ENCODE results near the gene NKX6-2.
"Not testable (repeated sequence)": the region's sequence is repeated elsewhere in the genome, so short reads cannot be mapped to it uniquely, and the experiment has no call there.

Gene NKX6-2

GRCh38 chr10:132752378-132752777 lies 33.6 kb downstream of the NKX6-2 start:
- DNase-seq: no peak

- DNase-seq: no peak
Measured at GRCh38 chr10:132750936-132751335, 35.0 kb downstream of the NKX6-2 start.

GRCh38 chr10:132749371-132749795 lies 36.6 kb downstream of the NKX6-2 start:
- peak in 1 of 2 experiments; percentile 13 for DNase-seq

DNA sequence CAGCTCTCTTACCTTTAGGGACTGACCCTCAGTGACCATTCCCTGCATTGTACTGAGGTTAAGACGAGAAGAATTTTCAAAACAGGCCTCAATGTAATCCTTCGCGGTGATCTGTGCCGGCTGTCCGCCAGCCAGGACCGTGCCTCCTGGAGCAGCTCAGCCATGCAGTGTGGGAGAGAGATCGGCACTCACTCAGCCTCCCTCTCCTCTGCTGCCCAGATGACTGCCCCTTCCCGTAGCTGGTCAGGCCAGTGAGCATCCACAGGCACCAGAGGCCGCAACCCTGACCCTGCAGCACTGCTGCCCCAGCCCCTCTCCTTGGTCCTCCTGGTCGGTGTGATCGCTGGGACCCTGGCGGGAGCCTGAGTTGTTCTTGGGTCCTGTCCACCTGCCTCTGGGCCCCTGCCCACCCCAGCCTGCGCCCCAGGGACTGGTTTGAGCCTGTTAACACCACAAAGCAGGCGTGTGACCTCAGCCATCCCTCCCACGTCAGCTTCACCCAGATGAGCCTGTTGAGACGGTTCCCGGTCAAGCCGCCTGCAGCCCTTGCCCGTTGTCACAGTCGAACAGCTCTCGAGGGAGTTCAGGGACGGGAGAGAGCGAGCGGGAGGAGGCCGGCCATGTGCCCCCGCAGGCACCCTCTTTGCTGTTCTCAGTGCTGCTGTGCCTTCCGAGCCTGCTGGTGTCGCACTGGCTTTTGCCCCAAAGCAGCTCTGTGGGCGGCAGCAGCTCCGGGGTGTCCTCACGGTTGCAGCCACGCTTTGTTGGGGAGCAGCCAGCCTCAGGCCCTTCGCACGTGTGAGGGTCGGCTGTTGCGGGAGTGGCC lies 37.2 kb downstream of the NKX6-2 start:
- no peak for DNase-seq

DNA sequence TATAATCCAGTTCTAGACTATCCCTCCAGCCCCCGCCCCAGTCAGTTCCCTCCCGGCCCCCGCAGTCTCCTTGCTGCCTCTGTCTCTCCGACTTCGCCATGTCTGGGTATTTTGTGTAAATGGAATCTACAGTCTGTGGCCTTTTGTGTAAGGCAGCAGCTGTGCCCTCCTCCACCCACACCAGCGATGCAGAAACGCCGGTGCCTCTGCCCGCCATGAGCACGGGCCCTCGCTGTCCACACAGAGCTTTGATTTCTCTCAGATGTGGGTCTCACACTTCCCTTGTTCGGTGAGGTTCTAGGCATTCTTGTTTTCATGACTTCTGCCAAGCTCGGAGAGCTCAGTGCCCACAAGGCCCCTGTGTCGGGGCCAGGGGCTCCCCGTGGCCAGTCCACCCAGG lies 37.8 kb downstream of the NKX6-2 start:
- no peak for DNase-seq

DNA sequence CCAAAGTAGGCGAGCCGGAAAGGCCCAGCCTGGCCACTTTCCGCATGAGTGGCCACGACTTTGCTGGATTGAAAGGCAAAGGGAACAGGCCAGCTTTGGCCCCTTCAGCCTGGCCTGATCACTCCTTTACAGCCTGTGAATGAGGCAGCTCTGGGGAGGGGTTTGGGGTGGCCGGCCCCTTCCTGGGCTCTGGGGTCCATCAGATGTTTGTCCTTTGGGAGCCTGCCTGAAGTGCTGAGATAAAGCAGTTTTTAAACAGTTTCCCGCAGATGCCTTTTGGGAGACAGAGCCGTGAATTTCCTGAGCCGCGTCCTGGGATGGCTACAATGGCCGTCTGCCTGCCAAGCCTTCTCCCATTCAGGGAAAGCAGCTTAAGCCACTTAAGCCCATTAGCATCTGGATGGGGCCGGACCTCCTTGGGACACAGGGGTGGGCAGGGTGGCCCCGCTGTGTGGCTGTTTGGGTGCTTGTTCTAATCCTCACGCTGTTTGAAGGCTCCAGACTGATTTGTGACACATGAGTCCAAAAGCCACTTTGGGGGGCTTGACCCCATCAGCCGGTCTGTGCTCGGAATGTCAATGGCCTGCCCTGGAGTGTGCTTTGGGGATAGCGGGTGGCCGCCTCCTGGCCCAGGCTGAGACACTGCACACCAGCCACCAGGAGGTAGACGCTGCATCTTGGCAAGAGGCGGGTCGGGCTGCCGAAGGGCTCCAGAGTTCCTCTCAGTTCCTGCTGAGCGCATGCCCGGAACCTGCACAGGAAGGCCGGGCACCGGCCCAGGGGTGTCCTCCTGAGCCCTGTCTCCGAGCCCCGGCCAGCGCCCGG lies 38.9 kb downstream of the NKX6-2 start:
- DNase-seq: no peak

DNA sequence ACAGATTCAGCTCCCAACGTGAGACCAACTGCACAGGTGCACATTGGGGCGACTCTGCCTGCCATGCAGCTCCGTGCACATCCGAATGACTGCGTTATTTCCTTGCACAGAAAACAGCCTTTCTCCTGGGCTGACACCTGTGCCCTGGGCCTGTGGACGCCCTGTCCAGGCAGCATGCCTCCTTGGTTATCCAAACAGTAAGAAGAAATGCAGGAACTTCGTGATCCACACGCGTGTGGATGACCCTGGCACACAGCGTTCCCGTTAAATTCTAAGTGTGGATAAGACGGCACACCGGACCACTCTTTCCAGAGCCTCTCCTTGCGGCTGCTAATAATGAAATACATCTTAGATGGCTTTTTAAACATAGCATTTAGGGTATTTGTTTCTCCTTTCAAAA lies 39.6 kb downstream of the NKX6-2 start:
- DNase-seq: no peak

GRCh38 chr10:132745971-132746370 lies 40.0 kb downstream of the NKX6-2 start:
- no peak for DNase-seq

DNA sequence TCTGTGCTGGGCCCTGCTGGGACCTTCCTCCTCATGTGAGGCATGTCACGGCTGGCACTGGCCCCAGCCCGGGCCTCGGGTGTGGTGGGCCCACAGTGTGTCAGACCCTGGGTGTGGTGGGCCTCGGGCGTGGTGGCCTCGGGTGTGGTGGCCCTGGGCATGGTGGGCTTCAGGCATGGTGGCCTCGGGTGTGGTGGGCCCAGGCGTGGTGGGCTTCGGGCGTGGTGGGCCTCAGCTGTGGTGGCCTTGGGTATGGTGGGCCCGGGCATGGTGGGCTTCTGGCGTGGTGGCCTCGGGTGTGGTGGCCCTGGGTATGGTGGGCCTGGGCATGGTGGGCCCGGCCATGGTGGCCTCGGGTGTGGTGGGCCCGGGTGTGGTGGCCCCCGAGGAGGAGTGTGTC lies 40.4 kb downstream of the NKX6-2 start:
- no peak for DNase-seq

DNA sequence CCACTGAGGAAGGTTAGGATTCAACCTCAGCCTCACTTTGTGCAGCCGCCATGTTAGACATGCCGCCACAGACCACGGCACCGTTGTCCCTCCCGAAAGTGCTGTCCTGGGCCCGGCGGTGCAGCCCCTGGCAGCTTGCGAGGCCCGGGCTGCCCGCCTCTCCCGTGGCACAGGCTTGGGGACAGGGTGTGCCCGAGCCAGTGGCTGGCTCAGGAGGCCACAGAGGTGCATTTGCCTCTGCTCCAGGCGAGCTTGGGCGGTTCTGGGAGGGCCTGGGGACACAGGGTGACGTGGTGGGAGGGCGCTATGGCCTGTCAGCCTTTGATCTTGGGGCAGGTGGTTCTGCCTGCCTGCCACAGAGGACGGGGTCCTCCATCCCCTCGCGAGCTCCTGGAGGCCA lies 41.1 kb downstream of the NKX6-2 start:
- no peak for DNase-seq

DNA sequence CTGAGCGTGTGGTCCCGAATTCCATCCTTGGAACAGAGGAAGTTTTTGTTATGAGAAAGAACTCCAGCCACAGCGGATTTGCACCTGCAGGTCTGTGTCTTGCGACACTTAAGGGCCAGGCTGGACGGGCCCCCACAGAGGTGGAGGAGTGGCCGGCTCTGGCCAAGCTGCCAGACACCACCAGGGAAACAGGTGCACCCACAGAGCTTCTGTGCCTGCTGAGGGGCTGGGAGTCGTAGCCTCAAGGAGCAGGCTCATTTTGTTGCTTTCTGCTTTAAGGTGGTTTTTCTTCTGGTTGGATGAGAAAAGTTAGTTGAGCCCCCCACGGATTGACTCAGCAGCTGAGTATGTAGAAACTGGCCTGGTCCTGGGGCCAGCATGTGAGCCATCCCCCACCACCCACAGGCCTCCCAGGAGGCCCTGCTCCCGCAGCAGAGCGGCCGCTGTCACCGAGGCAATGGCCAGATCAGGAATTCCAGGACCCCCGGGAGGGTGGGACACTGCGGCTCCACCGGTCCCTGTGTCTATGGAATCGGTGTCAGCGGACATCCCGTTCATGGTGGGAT lies 41.9 kb downstream of the NKX6-2 start:
- DNase-seq: no peak

DNA sequence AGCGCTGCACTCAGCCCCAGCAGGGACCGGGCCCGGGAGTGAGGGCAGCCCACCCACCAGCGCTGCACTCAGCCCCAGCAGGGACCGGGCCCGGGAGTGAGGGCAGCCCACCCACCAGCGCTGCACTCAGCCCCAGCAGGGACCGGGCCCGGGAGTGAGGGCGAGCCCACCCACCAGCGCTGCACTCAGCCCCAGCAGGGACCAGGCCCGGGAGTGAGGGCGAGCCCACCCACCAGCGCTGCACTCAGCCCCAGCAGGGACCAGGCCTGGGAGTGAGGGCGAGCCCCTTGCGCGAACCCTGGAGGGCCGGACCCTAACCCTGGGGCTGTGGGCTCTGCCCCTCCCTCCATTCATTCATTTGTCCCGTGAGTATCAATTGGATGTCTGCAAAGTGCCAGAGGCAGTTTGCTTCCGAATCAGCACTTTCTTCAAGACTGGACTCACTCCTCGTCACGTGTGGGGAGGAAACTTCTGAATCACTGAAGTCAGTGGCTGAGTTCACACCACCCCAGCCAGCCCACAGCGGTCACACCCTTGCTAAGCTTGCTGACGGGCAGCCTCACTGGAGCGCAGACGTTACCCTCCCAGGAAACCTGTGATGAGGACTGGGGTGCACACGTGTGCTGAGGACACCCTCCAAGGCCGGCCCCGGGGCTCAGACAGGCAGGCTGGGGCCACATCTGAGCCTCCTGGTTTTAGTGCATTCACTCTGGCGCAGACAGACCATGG lies 42.6 kb downstream of the NKX6-2 start:
- not testable (repeated sequence) for DNase-seq

GRCh38 chr10:132742837-132743194 lies 43.1 kb downstream of the NKX6-2 start:
- DNase-seq: no peak

DNA sequence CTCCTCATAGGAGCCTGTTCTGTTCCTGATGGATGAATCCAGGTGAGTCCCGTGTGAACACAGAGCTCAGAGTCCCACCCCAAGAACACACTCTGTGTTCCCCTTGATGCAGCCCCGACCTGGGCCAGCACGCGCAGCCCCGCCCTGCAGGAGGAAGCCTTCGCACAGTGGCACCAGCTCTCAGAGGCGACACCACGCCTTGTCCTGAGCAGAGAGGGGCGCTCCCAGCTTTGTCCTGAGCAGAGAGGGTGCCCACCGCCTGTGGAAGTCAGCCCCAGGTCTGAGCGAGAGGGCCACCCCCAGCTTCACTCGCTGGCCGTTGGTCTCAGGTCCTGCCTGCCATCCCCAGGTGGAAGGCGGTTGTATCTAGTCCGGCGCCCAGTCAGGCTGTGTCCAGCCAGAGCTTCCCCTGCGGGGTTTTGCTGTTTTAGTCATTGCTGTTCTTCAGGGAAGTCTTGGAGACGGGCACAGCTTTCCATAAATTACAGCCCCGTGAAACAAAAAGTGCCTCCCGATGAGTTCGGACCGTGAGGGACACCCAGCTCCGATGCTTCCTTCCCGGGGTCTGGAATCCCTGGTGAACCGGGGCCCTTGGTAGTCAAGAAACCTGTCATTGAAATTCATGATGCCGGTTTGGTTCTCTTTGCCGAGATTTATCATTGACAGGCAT lies 43.6 kb downstream of the NKX6-2 start:
- no peak for DNase-seq

GRCh38 chr10:132740588-132740987 lies 45.4 kb downstream of the NKX6-2 start:
- no peak for DNase-seq

GRCh38 chr10:132739225-132739613 lies 46.7 kb downstream of the NKX6-2 start:
- DNase-seq: no peak

GRCh38 chr10:132738454-132739224 lies 47.3 kb downstream of the NKX6-2 start:
- DNase-seq: no peak

DNA sequence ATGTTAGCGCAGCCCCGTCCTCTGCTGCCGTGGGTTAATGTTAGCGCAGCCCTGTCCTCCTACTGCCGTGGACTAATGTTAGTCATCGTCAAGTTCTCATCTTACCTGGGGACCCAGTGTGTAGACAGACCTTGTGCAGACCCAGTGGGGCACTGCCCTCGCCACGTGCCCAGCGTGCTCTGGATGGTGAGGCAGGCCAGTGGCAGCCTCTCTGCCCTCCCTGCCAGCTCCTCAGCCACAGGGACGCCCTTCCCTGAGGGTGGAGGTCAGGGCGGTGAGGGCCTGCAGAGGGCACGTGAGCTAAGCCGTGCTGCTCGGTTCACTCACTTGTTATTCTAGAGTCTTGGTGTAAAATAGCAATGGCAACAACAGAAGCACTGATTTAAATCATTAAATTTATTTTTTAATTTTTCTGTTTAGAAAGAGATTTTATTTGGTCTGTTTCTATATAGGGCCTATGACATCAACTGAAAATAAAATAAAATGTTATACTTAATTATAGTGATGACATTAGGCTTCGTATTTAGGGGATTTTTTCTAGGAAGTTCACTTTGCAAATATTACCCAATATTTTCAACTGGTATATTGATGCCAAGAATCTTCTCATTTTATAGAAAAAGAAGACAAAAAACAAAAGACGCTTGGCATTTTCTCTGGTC lies 48.4 kb downstream of the NKX6-2 start:
- DNase-seq: no peak

DNA sequence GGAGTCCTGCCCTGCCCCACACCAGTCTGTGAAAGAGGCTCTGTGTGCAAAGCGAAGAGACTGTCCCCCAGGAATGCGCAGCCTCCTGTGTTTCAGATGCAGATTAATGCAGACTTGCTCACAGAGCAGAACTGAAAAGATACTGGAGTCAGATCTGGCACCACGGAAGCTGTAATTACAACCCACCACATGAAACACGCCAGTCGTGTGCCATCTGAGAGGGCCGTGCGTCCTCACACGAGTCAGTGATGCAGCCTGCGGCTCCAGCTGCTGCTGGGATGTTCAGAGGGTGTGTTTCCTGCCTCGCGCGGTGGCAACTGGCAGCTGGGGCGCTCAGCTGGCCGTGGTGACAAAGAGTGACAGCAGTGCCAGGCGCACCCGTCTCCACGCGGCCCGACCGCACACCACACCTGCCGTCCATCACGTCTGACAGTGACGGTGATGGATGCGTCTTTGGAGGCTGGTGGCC lies 50.0 kb downstream of the NKX6-2 start:
- no peak for DNase-seq

DNA sequence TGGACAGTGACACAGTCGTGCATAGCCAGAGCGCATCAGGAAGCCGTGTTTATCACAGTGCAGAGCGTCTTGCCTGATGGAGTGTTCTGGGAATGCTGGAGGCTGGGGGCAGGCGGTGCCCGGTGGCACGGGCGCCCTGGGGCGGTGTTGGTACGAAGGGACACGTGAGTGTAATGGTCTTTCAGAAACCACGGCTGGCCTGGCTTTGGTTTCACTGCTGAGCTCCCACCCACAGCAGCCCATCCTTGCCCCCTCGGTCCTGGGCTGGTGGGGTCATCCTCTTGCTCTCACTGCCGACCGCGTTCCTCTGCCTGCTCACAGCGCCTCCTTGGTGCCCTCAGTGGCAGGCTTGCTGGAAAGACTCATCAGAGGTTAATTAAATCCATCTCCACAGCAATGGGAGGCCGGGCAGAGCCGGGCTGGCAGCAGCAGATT lies 50.6 kb downstream of the NKX6-2 start:
- no peak for DNase-seq

DNA sequence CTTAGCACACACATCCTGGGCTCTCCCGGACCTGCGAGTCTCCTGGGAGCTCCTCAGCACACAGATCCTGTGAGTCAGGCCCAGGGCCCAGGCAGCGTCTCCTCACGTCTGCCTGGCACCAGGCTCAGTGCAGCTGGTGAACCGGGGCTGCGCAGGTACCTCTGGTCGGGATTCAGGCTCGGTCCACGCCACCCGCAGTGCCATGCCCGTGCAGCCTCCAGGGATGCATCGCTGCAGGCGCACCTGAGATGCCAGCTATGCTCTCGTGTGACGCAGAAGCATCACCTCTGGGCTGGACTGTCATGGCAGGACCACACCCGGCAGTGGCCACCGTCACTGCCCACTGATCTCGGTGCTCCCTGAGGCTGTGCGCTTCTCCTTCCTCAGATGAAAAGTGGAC lies 52.0 kb downstream of the NKX6-2 start:
- no peak for DNase-seq
